ENCODE measurements around the gene TRNAU1AP.
"Not testable (repeated sequence)": the region's sequence is repeated elsewhere in the genome, so short reads cannot be mapped to it uniquely, and the experiment has no call there.

TRNAU1AP gene

GRCh38 chr1:28578696-28579218 is 25.9 kb downstream of the TRNAU1AP start:
- peaks cover 51% of the 10 kb centered on the region for H3K36me3 Mint-ChIP-seq (ENCODE audit: low read depth)
- peaks cover 28% of the 10 kb centered on the region for H3K4me1 Mint-ChIP-seq
- H3K4me3 Mint-ChIP-seq: peak overlapping the region; percentile 96
- H3K9me3 Mint-ChIP-seq: no peaks in the 10 kb centered on the region
- no peak for DNase-seq
- H3K27me3 Mint-ChIP-seq: peaks cover 2% of the 10 kb centered on the region
- ATAC-seq: no peak
- H3K27ac Mint-ChIP-seq: peak overlapping the region; percentile 96

- Mint-ChIP-seq H3K9me3 (no peaks in the 10 kb centered on the region), H3K27ac (peak overlapping the region; percentile 96), H3K36me3 (ENCODE audit: low read depth) (peaks cover 51% of the 10 kb centered on the region), H3K4me3 (peak overlapping the region; percentile 96), H3K4me1 (peaks cover 30% of the 10 kb centered on the region), H3K27me3 (peaks cover 2% of the 10 kb centered on the region)
- ATAC-seq (no peak), DNase-seq (no peak)
Measured at GRCh38 chr1:28579401-28579800, 26.5 kb downstream of the TRNAU1AP start.

- Mint-ChIP-seq H3K4me3 (peak overlapping the region; percentile 96), H3K36me3 (ENCODE audit: low read depth) (peaks cover 51% of the 10 kb centered on the region), H3K9me3 (no peaks in the 10 kb centered on the region), H3K27me3 (peaks cover 2% of the 10 kb centered on the region), H3K4me1 (peaks cover 30% of the 10 kb centered on the region), H3K27ac (peak overlapping the region; percentile 96)
- DNase-seq (no peak), ATAC-seq (peak; percentile 4)
Measured at GRCh38 chr1:28580722-28581530, 28.0 kb downstream of the TRNAU1AP start.

- Mint-ChIP-seq H3K4me1 (peaks cover 30% of the 10 kb centered on the region), H3K9me3 (no peaks in the 10 kb centered on the region), H3K27ac (peak overlapping the region; percentile 96), H3K36me3 (ENCODE audit: low read depth) (peaks cover 51% of the 10 kb centered on the region), H3K4me3 (peak overlapping the region; percentile 96), H3K27me3 (peaks cover 2% of the 10 kb centered on the region)
- peak; percentile 88 for ATAC-seq
- peak; percentile 95 for DNase-seq
Measured at GRCh38 chr1:28581531-28582247, 28.8 kb downstream of the TRNAU1AP start.

- ATAC-seq (no peak), DNase-seq (no peak)
- H3K4me1 Mint-ChIP-seq: peaks cover 30% of the 10 kb centered on the region
- H3K36me3 Mint-ChIP-seq (ENCODE audit: low read depth): peaks cover 47% of the 10 kb centered on the region
- peak overlapping the region; percentile 96 for H3K27ac Mint-ChIP-seq
- H3K4me3 Mint-ChIP-seq: peak overlapping the region; percentile 96
- no peaks in the 10 kb centered on the region for H3K9me3 Mint-ChIP-seq
- H3K27me3 Mint-ChIP-seq: peaks cover 2% of the 10 kb centered on the region
Measured at GRCh38 chr1:28582248-28582615, 29.3 kb downstream of the TRNAU1AP start.

- H3K27ac Mint-ChIP-seq: not testable (repeated sequence)
Measured at GRCh38 chr1:28586585-28587391, 33.9 kb downstream of the TRNAU1AP start.

GRCh38 chr1:28591708-28592320 is 38.9 kb downstream of the TRNAU1AP start, which contains the start of gene RAB42:
Gene RAB42, plus strand, starts transcription at chr1:28592265. Its CDS starts 247 bp downstream, at chr1:28592512.
- peak within 1 kb of the TSS; percentile 73 for H3K4me3 Mint-ChIP-seq
- H3K27me3 Mint-ChIP-seq: peaks cover 13% of the 10 kb centered on the region
- H3K9me3 Mint-ChIP-seq: no peaks in the 10 kb centered on the region
- no peaks in the 10 kb centered on the region for H3K36me3 Mint-ChIP-seq (ENCODE audit: low read depth)
- ATAC-seq (peak; percentile 48), DNase-seq (no peak)
- H3K4me1 Mint-ChIP-seq: peaks cover 5% of the 10 kb centered on the region
- no peak within 1 kb of the TSS for H3K27ac Mint-ChIP-seq

More at GRCh38 chr1:28586585-28587391, 33.9 kb downstream of the TRNAU1AP start:
- not testable (repeated sequence) for ATAC-seq; H3K36me3 Mint-ChIP-seq (ENCODE audit: low read depth); H3K4me1 Mint-ChIP-seq; H3K27me3 Mint-ChIP-seq; H3K9me3 Mint-ChIP-seq; H3K4me3 Mint-ChIP-seq; DNase-seq

GRCh38 chr1:28592321-28593071 is 39.6 kb downstream of the TRNAU1AP start:
- no peaks in the 10 kb centered on the region for H3K9me3 Mint-ChIP-seq
- H3K27ac Mint-ChIP-seq: no peak overlapping the region
- H3K4me1 Mint-ChIP-seq: peaks cover 5% of the 10 kb centered on the region
- no peak for DNase-seq
- H3K36me3 Mint-ChIP-seq (ENCODE audit: low read depth): no peaks in the 10 kb centered on the region
- peaks cover 13% of the 10 kb centered on the region for H3K27me3 Mint-ChIP-seq
- ATAC-seq: no peak
- H3K4me3 Mint-ChIP-seq: peak overlapping the region; percentile 73

GRCh38 chr1:28593988-28594356 is 41.1 kb downstream of the TRNAU1AP start:
- not testable (repeated sequence) for ATAC-seq

GRCh38 chr1:28594686-28595411 is 42.0 kb downstream of the TRNAU1AP start:
- not testable (repeated sequence) for H3K36me3 Mint-ChIP-seq (ENCODE audit: low read depth); H3K4me1 Mint-ChIP-seq; H3K4me3 Mint-ChIP-seq; DNase-seq; H3K9me3 Mint-ChIP-seq; ATAC-seq; H3K27ac Mint-ChIP-seq
- peaks cover 13% of the 10 kb centered on the region for H3K27me3 Mint-ChIP-seq

More at GRCh38 chr1:28593988-28594356, 41.1 kb downstream of the TRNAU1AP start:
- H3K36me3 Mint-ChIP-seq (ENCODE audit: low read depth); H3K9me3 Mint-ChIP-seq; H3K4me3 Mint-ChIP-seq; DNase-seq; H3K27ac Mint-ChIP-seq; H3K4me1 Mint-ChIP-seq: not testable (repeated sequence)
- H3K27me3 Mint-ChIP-seq: peaks cover 13% of the 10 kb centered on the region

- Mint-ChIP-seq H3K4me3 (no peak overlapping the region), H3K27me3 (peaks cover 13% of the 10 kb centered on the region), H3K27ac (no peak overlapping the region), H3K4me1 (peaks cover 5% of the 10 kb centered on the region), H3K9me3 (no peaks in the 10 kb centered on the region), H3K36me3 (ENCODE audit: low read depth) (no peaks in the 10 kb centered on the region)
- ATAC-seq: no peak
- no peak for DNase-seq
Measured at GRCh38 chr1:28595412-28596191, 42.7 kb downstream of the TRNAU1AP start.

GRCh38 chr1:28596276-28596675 is 43.4 kb downstream of the TRNAU1AP start:
- H3K4me1 Mint-ChIP-seq; ATAC-seq; DNase-seq; H3K9me3 Mint-ChIP-seq; H3K4me3 Mint-ChIP-seq; H3K27ac Mint-ChIP-seq; H3K36me3 Mint-ChIP-seq (ENCODE audit: low read depth): not testable (repeated sequence)
- H3K27me3 Mint-ChIP-seq: peaks cover 12% of the 10 kb centered on the region
